ENCODE data around the gene ADCK1. TPM values are rescaled to one million over a fixed set of nuclear protein-coding genes. Genes with fewer than 3 reads are reported as not detected.

Gene ADCK1
- total RNA-seq, 1 experiment from 2014 or later: 12.2 TPM

- H3K4ac ChIP-seq (ENCODE audit: low read depth, low read length): no peak overlapping the region
- no peak overlapping the region for H4K5ac ChIP-seq (ENCODE audit: insufficient read length, low read depth, low read length)
- peaks cover 6 to 8% of the 10 kb centered on the region in 2 experiments; a peak in 4 of 5 replicates for H3K9me3 Mint-ChIP-seq
- no peak overlapping the region for H3K18ac ChIP-seq (ENCODE audit: insufficient read length, low read depth, low read length)
- no peak overlapping the region for H4K8ac ChIP-seq (replicated peaks; ENCODE audit: insufficient read length, low read depth, low read length)
- H3K36me3 Mint-ChIP-seq (ENCODE audit: insufficient read depth in 1 of 3, low read depth in 3 of 3): peaks cover 0 to 7% (median 6%) of the 10 kb centered on the region in 3 experiments; a peak in 3 of 7 replicates
- H2BK15ac ChIP-seq (ENCODE audit: low read depth, low read length): no peak overlapping the region
- H3K27me3 ChIP-seq (ENCODE audit: insufficient read depth, low read length): no peaks in the 10 kb centered on the region
- no peak overlapping the region for H3K9ac ChIP-seq (ENCODE audit: extremely low read depth, insufficient read length, low read length)
- H2BK12ac ChIP-seq (ENCODE audit: insufficient read length, low read depth, low read length): no peak overlapping the region
- H3K4me1 ChIP-seq (ENCODE audit: insufficient read depth, low read length): peaks cover 5% of the 10 kb centered on the region
- no peaks in the 10 kb centered on the region for H4K20me1 ChIP-seq (ENCODE audit: control insufficient read depth, insufficient read depth, insufficient read length)
- no peak overlapping the region for H3T11ph ChIP-seq (ENCODE audit: low read length)
- no peak overlapping the region for H3K4me3 Mint-ChIP-seq
- no peak overlapping the region for H2BK20ac ChIP-seq (ENCODE audit: low read depth, low read length, poor library complexity, severe bottlenecking)
- no peak overlapping the region for H2BK5ac ChIP-seq (ENCODE audit: insufficient read length, low read length)
- H3K23me2 ChIP-seq (ENCODE audit: insufficient read length, low read depth, low read length, poor library complexity, severe bottlenecking): no peaks in the 10 kb centered on the region
- H3K79me2 ChIP-seq (ENCODE audit: insufficient read depth, low read length): no peaks in the 10 kb centered on the region
- H3K56ac ChIP-seq (ENCODE audit: insufficient read length, low read depth, low read length): no peak overlapping the region
- no peak overlapping the region for H4K91ac ChIP-seq (ENCODE audit: insufficient read length, low read depth, low read length)
- H2AFZ ChIP-seq (ENCODE audit: low read length): no peak overlapping the region
- DNase-seq: no peak
- H3K27ac ChIP-seq (ENCODE audit: insufficient read length, low read depth, low read length): no peak overlapping the region
- no peak overlapping the region for H3K23ac ChIP-seq (ENCODE audit: insufficient read length, low read depth, low read length)
- H3K4me1 Mint-ChIP-seq: peaks cover 17 to 23% of the 10 kb centered on the region in 2 experiments
- no peaks in the 10 kb centered on the region for H3K9me3 ChIP-seq (ENCODE audit: control insufficient read depth, low read depth, low read length)
- H3K27ac Mint-ChIP-seq: no peak overlapping the region
- H2BK120ac ChIP-seq (ENCODE audit: low read depth, low read length, poor library complexity, severe bottlenecking): no peak overlapping the region
- no CpG with 5 or more reads among the region's 7 CpGs for WGBS (ENCODE audit: extremely low coverage, insufficient read length, low lambda C conversion rate)
- H3K14ac ChIP-seq (ENCODE audit: insufficient read depth, low read length): no peak overlapping the region
- no peaks in the 10 kb centered on the region for H3K79me1 ChIP-seq (ENCODE audit: insufficient read depth, low read depth, low read length, poor library complexity, severe bottlenecking)
- H3K4me2 ChIP-seq (ENCODE audit: insufficient read depth, insufficient read length, low read length): no peak overlapping the region
- no peak overlapping the region for H2AK5ac ChIP-seq (ENCODE audit: insufficient read length, low read length)
- no peaks in the 10 kb centered on the region for H3K27me3 Mint-ChIP-seq (ENCODE audit: low read depth)
- TF ChIP-seq CTCF (conservative IDR thresholded peaks at IDR 0.05): no peak
Measured at GRCh38 chr14:77917491-77918201, 117.7 kb downstream of the ADCK1 start.
